Activated CD8-positive, alpha-beta memory T cell treated with anti-CD3 and anti-CD28 coated beads, Interleukin-2, amount 50 U/mL, for 24 hours (primary cell): ENCODE data around the gene IGFBP4.
"Not testable (repeated sequence)": the region's sequence is repeated elsewhere in the genome, so short reads cannot be mapped to it uniquely, and the experiment has no call there.

Experiments used
- DNase-seq: peaks from one replicate; pipeline ENCODE4 v3.0.0-alpha.2; 2020; ENCODE audit errors: extremely low read depth

The IGFBP4 gene

DNA sequence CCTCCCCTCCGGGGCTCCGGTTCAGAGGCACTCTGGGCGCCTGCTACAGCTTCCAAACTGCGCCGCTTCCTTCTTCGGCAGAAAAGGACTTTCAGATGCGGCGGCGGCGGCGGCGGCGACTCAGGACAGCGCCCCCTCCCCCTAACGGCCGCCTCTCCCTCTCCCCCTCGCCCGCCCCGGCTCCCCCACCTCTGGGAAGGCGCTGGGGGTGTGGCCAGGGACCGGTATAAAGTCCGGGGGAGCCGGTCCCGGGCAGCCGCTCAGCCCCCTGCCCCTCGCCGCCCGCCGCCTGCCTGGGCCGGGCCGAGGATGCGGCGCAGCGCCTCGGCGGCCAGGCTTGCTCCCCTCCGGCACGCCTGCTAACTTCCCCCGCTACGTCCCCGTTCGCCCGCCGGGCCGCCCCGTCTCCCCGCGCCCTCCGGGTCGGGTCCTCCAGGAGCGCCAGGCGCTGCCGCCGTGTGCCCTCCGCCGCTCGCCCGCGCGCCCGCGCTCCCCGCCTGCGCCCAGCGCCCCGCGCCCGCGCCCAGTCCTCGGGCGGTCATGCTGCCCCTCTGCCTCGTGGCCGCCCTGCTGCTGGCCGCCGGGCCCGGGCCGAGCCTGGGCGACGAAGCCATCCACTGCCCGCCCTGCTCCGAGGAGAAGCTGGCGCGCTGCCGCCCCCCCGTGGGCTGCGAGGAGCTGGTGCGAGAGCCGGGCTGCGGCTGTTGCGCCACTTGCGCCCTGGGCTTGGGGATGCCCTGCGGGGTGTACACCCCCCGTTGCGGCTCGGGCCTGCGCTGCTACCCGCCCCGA is at the start of gene IGFBP4:
Gene IGFBP4 (plus strand): TSS at position 255 of the 792 bp plus-strand sequence. CDS start 286 bp downstream, at position 541.
- peak; percentile 32 for DNase-seq

DNA sequence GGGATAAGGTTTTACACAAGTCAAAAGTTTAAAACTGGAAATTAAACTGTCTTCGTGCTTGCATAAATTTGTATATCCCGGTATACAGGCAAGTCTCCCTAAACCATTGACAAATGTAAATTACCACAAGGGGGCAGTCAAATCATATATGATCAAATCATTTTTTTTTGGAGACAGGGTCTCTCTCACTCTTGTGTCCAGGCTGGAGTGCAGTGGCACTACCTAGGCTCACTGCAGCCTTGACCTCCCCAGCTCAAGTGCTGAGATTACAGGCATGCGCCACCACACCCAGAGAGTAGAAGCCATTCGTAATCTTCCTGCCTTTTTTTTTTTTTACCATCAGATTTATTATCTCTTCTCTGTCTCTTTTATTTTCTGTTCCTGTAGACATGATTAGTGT is 44.1 kb upstream of the IGFBP4 start:
- DNase-seq: no peak

DNA sequence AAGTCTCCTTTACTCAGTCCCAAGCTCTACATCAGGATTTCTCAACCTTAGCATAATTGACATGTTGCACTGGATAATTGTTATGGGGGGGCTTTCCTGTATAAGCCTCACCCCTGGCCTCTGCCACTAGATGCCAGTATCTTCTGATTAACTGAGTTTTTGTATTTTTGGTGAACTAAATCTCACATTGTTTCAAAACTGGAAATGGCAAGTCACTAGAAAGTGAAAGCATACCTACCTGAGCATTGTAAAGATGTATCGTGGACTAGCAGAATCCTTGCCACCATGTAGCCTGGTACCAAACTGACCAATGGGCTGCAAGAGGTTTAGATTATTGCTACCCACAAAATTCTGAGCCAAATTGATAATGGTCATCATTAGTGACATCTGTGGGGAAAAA is 40.6 kb upstream of the IGFBP4 start:
- DNase-seq: no peak

DNA sequence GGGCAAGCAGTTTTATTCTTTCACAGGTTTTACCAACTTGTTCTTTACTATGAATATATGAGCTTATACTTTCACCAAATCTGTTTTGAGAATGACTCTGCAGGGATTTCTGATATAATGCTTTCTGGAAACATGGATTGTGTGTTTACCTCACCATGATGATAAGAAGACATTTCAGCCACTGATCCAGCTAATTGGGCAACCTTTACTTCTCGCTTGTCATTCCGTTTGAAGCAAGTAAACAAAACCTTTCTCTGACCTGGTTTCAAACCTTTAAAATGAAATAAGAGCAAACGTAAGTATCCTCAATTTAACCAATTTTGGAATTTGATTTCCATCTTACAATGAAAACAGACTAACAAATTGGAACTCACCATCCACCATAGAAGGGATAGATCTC is 39.2 kb upstream of the IGFBP4 start:
- no peak for DNase-seq

DNA sequence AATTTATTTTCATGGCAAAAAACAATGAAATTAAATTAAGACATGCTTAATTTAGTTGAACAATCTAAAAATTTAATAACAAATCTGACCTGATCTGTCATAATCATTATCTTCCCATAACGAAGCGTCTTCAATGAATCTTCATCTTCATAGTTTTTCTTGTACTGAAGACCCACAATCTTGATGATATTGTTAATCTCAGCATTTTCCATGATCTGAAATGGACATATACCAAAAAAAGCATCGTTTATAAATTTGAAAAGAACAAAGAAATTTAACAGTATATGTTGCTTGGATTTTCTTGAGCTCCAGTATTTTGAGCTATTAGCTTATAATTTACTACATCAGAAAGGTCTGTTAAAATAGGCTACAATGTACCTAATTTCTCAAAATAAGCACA is 35.8 kb upstream of the IGFBP4 start:
- no peak for DNase-seq

DNA sequence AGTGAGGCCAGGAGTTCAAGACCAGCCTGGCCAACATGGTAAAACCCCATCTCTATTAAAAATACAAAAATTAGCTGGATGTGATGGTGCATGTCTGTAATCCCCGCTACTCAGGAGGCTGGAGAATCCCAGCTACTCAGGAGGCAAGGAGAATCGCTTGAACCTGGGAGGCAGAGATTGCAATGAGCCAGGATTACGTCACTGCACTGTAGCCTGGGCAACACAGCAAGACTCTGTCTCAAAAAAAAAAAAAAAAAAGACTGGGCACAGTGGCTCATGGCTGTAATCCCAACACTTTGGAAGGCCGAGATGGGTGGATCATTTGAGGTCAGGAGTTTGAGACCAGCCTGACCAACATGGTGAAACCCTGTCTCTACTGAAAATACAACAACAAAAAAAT is 33.7 kb upstream of the IGFBP4 start:
- DNase-seq: not testable (repeated sequence)

DNA sequence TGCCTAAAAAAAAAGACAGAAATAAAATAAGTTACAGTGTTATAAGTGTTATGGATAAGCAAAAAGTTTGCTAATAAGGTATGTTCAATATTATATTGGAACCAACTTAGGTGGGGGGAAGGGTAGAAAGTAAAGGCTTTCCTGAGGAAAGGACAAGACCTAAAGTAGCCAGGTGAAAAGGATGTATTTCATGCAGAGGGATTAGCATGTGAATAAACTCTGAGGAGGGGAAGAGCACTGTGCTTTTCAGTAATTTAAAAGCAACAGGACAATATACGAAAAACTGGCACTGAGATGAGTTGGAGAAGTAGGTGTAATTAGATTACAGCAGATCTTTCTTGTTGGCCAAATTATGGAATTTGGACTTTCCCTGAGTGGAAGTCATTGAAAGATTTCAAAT is 33.2 kb upstream of the IGFBP4 start:
- no peak for DNase-seq

DNA sequence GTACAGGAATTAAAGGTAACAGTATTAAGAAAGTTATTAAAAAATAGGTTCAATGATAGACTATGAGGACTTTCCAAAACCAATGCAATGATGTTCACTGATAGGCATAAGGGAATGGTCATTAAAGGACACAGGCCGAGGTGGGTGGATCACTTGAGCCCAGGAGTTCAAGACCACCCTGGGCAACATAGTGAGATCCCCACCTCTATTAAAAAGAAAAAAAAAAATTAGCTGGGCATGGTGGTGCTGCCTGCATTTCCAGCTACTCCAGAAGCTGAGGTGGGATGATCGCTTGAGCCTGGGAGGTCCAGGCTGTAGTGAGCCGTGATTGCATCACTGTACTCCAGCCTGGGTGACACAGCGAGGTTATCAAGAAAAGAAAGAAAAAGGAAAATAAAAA is 31.4 kb upstream of the IGFBP4 start:
- DNase-seq: no peak

DNA sequence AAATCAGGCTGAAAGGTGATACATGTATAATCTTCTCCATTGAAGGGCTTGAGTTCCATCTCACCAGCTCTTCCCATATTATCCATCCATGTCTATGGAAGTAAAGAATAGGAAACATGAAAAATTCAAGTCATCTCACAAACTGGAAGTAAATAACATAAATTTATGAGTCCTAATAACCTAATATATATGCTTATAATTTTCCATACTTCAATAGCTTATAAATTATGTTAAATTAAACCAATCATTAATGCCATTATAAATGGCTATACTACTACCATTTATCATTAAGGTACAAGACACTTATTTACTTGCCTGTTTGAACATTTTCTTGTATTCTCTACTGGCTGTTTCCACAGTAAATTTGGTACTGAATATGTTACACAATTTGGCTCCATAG is 30.4 kb upstream of the IGFBP4 start:
- DNase-seq: no peak

DNA sequence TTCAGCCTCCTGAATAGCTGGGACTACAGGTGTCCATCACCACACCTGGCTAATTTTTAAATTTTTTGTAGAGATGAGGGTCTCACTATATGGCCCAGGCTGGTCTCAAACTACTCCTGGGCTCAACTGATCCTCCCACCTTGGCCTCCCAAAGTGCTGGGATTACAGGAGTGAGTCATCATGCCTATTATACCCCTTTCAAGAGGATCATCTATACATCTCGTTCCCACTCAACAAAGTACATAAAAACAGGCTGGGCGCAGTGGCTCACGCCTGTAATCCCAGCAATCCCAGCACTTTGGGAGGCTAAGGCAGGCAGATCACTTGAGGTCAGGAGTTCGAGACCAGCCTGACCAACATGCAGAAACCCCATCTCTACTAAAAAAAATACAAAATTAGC is 28.9 kb upstream of the IGFBP4 start:
- DNase-seq: not testable (repeated sequence)

DNA sequence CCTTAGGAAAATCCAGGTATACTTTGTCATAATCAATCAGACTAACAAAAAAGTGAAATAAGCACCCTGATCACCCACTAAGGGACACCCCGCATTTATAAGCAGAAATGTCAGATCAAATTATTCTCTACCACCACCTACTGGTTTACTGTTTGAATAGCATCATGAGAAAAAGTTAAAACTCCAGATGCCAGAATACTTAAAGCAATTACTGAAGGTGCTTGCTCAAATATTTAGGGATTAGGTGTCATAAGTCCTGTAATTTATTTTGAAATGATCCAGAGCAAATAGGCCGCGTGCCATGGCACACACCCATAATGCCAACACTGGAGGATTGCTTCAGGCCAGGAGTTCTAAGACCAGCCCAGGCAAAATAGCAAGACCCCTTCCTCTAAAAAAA is 27.9 kb upstream of the IGFBP4 start:
- DNase-seq: no peak

DNA sequence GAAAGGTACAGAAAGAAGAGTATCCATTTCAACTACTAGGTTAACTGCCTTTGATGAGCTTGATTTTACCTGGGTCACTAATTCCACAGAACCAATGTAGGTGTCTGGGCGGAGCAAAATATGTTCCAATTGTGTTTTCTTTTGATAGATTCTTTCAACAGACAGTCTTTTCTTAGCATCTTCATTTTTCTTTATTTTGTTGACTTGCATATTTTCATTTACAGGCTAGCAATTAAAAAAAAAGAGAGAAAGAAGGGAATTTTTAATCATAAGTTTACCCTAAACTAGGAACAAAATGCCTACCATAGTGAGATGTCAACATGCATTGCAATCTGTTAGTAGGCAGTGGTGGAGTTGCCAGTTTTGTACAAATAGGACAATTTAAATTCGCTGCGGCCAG is 26.6 kb upstream of the IGFBP4 start:
- no peak for DNase-seq

DNA sequence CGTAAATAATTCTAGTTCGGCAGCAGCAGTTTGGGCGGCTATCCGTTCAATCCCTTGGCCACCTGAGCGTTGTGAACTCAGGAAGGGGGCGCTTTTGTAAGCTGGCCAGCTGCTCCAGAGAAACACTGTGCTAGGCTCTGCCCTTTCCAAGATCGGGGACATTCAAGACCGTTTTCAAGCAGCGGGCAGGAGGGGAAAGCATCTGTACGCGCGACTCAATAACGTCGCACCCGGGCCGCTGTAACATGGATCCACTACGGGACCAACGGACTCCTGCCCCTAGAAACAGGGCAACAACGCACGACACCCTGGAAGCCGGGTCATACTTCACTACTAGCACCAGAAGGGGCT is 26.0 kb upstream of the IGFBP4 start:
- DNase-seq: no peak

DNA sequence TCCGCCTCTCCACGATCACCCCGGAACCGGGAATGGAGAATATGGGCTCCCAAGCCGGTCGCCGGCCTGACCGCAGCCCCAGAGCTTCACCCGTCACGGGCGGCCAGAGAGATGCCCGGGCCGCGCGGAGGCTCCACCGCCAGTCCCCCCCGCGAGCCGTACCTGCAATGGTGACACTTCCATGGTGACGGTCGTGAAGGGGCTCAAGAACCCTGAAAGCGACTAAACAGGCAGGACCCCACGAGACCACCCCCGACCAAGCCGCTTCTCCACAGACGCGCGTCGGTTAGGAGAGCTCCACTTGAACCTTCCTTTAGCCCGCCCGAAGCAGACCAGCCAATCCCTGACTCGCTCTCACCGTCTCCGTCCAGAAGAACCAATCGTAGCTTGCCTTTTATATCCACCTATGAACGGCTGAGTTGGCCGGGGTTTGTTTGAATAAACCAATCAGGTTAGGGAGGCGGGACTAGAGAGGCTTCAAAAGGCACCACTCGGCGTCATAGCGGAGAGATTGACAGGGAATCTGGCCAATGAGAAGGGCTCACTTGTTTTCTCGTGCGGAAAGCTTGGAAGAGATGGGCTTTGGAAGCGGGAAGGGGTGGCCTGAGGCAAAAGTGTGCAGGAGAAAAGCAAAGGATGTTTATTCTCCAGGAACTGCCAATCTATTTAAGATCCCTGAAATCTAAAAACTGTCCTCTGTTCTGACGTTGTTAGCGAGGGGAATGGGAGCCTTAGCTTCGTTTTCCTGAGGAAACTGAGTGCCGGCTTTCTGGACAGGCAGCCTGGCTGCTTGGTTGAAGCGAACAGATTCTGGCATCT is 25.4 kb upstream of the IGFBP4 start, which contains the start of gene TOP2A:
Gene TOP2A (minus strand): TSS at position 288 of the 819 bp plus-strand sequence. CDS start 105 bp downstream, at position 183.
- peak; percentile 93 for DNase-seq

DNA sequence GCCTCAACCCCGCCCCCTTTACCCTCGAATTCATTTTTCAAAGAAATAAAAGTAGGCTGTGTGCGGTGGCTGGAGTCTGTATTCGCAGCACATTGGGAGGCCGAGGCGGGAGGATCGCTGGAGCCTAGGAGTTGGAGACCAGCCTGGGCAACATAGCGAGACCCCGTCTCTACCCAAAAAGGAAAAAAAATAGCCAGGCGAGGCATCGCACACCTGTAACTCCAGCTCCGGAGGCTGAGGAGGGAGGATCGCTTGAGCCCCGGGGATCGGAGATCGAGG is 24.9 kb upstream of the IGFBP4 start:
- no peak for DNase-seq

DNA sequence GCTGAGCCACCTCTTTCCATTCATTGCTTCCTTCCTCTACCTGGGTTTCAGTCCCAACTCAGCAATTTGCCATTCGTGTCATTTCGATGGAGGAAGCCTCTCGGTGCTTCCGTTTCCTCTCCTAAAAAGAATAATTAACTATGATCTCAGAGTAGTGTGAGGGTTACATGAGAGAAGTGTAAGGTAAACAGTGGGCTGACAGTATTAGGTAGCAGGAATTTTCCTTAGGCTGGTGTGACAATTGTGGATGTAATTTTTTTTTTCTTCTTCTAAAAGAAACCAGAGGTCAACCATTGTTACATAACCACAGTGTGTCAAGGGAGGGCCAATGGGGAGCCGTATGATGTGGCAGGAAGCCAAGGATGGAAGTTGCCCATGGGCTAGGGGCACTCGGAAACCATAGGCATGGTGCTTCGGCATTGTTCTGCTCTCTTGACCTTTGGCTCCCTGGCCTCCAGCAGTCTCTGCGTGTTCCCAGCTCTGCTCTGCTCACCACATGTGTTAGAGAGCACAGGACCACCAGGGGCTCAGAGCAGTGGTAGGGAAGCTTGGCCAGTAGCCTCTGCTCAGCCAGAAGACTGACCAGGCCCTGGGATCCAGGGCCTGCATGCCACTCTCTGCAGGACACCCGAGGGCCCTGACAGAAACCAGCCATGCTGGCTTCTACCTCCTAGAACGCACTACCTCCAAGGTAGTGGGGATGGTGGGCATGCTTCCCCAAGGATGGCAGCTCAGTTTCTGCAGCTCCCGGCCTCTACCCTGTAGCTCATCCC is 23.5 kb upstream of the IGFBP4 start:
- DNase-seq: no peak

DNA sequence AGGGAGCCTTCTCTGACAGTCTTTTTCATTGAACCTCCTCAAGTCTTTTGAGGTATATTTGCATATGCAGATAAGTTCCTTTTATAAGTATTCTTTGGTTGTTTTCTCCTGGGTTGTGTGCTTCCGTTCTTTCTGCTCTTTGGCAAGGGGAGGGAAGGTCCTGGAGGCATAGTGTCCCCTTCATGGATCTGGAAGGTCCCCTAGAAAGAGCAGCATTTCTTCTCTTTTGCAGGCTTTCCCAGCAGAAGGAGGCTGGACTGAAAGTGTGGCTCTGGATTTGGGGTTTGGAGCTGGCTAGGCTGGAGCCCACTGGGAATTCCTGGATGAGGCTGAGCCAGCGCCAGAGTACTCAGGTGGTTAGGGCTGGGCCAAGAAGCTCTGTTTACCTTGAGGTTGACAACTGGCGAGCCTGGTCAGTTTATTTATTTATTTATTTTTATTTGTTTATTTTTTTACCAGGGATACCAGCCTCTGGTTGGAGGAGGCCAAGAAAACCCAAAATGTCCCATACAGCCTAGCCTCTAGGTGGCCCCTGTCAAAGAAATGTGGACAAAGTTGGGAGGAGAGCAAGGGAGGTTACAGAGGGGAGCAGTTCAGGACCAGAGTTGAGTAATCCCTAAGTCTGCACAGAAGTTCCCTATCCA is 20.1 kb upstream of the IGFBP4 start:
- no peak for DNase-seq

DNA sequence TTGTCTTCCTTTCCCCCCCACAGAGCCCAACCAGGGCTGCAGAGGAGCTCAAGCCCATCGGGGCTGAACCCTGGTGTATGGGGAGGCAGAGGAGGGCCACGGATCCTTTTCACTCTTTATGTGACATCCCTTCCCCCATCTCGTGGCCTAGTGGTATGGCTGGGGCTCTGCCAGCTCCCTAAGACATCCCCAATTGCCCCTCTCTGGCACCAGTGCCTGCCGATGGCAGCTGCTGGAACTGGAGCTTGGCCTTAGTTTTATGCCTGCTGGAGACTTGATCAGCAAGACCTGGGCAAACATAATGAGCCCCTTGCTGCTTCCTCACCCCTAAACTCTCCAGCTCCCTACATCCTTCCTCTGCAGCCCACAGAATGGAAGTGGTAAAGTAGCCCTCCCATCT is 17.5 kb upstream of the IGFBP4 start:
- DNase-seq: no peak

DNA sequence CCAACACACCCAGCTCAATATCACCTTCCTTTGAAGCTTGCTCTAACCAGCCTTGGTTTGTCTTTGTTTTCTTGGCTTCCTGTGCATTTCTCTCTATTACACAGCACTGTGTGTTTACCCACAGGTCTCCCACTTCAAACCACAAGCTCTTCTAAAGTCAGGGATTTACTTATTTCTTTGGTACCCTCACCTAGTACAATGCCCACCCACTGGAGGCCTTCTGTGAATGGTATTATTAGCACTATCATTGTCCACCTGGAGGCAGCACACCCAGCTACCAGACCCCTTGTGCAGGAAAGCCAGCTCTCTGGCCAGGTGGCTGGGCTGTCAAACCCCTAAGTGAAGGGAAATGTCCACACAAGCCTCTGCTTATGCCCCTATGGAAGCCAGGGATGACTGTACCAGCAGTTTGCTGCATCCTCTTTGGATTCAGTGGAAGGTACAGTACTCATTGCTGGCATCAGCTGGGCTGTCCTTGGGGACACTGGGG is 16.2 kb upstream of the IGFBP4 start:
- no peak for DNase-seq

DNA sequence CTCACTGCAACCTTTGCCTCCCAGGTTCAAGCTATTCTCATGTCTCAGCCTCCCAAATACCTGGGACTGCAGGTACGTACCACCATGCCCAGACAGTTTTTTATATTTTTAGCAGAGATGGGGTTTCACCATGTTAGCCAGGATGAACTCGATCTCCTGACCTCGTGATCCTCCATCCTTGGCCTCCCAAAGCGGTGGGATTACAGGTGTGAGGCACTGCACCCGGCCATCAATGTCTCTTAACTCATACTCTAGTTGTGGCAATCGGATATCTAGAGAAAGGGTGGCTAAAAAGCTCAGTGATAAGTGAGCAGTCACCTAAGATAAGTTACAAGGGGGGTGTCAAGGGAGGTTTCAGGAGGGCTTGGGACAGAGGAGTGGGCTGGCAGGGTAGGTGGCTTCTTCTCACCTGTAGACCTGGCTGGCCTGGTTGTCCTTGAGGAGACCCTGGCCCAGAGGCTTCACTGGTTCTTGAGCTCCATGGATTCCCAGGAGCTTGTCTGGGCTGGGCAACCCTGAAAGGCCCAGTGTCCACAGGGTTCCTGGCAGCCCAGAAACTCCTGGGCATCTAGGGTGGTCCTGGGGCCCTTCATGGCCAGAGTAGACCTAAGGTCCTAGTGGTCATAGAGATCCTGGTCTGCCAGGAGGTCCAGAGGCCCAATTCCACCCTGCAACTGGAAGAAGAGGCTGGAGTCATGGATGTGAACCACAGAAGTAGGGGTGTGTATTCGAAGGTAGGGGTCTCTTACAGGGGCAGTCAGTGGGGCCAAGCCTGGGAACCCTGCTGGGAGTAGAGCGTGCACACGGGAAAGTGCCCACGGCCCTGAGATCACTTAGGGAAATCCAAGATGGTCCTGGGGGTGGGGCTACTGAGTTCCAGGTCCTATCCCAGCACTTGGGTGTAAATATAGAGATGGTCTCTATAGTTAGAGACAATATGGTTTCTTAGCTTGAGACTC is 12.7 kb upstream of the IGFBP4 start:
- no peak for DNase-seq

DNA sequence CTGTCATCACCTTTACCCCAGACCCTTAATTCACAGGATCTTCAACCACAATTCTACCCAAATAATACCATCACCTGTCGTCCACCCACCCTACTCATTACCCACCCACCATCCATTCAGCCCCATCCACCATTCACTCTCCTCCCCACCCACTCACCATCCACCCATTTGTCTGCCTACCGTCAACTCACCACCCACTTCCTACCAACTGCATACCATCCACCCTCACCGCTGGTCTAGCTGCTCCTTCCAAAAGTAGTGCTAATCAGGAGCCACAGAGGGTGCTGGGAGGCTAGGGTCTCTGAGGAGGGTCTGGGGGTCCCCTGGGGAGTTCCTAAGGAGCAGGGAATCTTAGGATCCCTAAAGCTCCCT is 12.0 kb upstream of the IGFBP4 start:
- DNase-seq: no peak
